Duodenal mucosa (tissue), 2 donors: ENCODE data around the gene CSPG4.

Experiments
- H3K27ac ChIP-seq: one replicate; pipeline ENCODE4 v1.7.0; 2013; ENCODE audit warnings: low read depth, low read length
- H3K27me3 ChIP-seq, 2 donors: one replicate each; pipeline ENCODE4 v1.7.0; 2013; ENCODE audit warnings: low read length in 2 of 2, control low read depth in 1 of 2; ENCODE audit not compliant: insufficient read depth in 2 of 2, control insufficient read depth in 1 of 2
- H3K36me3 ChIP-seq, 2 donors: one replicate each; pipeline ENCODE4 v1.7.0; 2013; ENCODE audit warnings: low read length in 2 of 2, control low read depth in 1 of 2; ENCODE audit not compliant: insufficient read depth in 2 of 2, control insufficient read depth in 1 of 2
- H3K4me1 ChIP-seq, 2 donors: one replicate each; pipeline ENCODE4 v1.7.0; 2013; ENCODE audit warnings: low read length in 2 of 2, control low read depth in 1 of 2; ENCODE audit not compliant: insufficient read depth in 2 of 2, control insufficient read depth in 1 of 2
- H3K4me3 ChIP-seq, 2 donors: one replicate each; pipeline ENCODE4 v1.7.0; 2013; ENCODE audit warnings: low read length in 2 of 2, low read depth in 1 of 2
- H3K9ac ChIP-seq, 2 donors: one replicate each; pipeline ENCODE4 v1.7.0; 2013; ENCODE audit warnings: low read length in 2 of 2, low read depth in 1 of 2
- H3K9me3 ChIP-seq, 2 donors: one replicate each; pipeline ENCODE4 v1.7.0; 2013; ENCODE audit warnings: low read length in 2 of 2, control low read depth in 1 of 2; ENCODE audit not compliant: control insufficient read depth in 1 of 2

CSPG4 gene

DNA sequence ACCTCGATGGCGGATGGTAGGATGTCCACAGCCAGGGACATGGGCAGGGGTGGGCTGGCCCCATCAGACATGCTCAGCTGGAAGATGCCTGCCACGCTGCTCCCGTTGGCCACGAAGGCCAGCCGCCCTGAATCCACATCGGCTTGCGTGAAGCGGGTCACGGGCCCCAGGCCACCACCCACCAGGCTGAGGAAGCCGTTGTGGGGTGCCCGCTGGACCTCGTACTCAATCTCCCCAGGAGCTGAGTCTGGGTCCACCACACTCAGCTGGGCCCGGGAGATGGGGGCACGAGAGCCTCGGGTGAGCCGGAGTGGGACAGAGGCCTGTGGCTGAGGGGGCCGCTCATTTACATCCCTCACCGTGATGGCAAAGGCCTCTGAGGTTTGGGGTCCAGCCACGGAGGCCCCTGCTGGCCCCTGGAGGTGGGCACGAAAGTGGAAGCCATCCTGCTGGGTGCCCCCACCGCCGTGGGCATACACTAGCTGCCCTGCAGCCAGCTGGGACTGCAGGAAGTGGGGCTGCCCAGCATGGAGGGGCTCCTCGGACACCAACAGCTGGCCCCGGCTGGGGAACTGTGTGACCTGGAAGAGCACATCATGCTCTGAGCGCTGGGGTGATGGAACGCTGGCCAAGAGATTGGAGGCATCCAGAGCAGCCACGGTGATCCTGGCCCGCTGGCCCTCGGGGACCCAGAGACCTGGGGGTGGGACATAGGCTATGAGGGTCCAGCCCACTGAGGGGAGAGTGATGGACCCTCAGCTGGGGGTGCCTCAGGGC, 35.8 kb downstream of the CSPG4 start:
- no peak overlapping the region for H3K9ac ChIP-seq
- no peaks in the 10 kb centered on the region for H3K9me3 ChIP-seq
- no peak overlapping the region for H3K4me3 ChIP-seq
- H3K27ac ChIP-seq: no peak overlapping the region
- peaks cover 7 to 18% of the 10 kb centered on the region in 2 donors for H3K4me1 ChIP-seq
- no peaks in the 10 kb centered on the region for H3K27me3 ChIP-seq
- H3K36me3 ChIP-seq: no peaks in the 10 kb centered on the region

- Histone ChIP-seq H3K9me3 (no peaks in the 10 kb centered on the region), H3K27ac (no peak overlapping the region), H3K36me3 (no peaks in the 10 kb centered on the region), H3K27me3 (no peaks in the 10 kb centered on the region), H3K9ac (no peak overlapping the region), H3K4me1 (peaks cover 7 to 18% of the 10 kb centered on the region in 2 donors), H3K4me3 (no peak overlapping the region)
These were observed 36.9 kb downstream of the CSPG4 start for GRCh38 chr15:75675579-75676404.

DNA sequence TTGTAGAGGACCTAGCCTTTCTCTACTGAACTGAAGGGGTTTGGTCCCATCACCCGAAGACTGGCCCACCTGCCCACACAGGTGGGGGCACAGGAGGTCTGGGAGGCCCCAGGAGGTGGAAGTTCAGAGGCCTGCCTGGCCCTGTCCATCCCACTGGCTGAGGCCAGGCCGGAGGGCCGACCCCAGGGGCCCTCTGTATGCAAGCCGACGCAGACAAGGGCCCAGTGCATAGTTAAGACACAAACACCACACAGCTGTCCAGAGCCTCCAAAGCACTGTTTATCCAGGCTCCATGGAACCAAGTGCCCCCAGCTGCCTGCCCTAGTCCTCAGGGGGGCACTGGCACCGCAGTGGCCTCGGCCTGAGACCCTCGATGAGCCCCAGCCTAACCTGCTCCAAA, 38.3 kb downstream of the CSPG4 start:
- H3K4me1 ChIP-seq: peaks cover 7 to 18% of the 10 kb centered on the region in 2 donors
- H3K27me3 ChIP-seq: no peaks in the 10 kb centered on the region
- no peak overlapping the region for H3K9ac ChIP-seq
- no peaks in the 10 kb centered on the region for H3K9me3 ChIP-seq
- H3K27ac ChIP-seq: no peak overlapping the region
- no peak overlapping the region for H3K4me3 ChIP-seq
- no peaks in the 10 kb centered on the region for H3K36me3 ChIP-seq

DNA sequence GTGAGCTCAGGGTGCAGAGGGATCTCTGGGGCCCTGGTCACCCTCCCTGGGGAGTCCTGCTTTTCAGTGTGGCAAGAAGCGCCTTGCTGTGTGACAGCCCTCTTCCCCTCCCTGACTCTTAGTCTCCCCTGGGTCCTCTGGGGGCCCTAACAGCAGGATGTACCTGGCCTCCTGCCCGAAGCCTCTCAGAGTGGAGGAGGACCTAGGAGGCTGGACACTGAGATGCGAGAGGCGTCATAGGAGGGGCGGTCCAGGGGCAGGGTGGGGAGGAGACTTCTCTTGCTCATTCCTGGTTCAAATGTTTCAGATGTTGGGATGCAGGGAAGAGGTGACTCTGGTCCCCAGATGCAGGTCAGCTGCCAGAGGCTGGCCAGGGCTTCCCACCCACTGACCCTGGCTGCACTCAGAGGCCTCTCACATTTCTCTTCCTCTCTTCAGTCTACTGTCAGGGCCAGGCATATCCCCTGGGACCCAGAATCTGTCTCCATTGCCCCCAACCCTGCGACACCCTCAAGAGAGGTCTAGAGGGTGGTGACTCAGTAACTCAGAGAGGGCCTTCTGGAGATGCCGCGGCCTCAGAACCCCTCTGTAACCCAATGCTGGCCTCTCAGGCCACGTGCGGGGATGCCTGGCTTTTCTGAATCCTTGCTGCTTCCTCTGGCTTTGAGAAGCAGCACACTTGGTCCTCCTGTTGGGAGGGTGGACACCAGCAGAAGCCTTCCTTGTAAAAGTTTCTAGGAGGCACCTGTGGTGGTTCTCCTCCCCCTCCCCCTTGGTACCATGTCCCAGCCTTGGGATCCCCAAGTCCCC, 39.0 kb downstream of the CSPG4 start:
- Histone ChIP-seq H3K9me3 (no peaks in the 10 kb centered on the region), H3K9ac (peak overlapping the region in 1 of 2 donors; percentile 18), H3K4me1 (peaks cover 7 to 18% of the 10 kb centered on the region in 2 donors), H3K4me3 (no peak overlapping the region), H3K36me3 (no peaks in the 10 kb centered on the region), H3K27me3 (no peaks in the 10 kb centered on the region), H3K27ac (no peak overlapping the region)

GRCh38 chr15:75672646-75673425, 39.8 kb downstream of the CSPG4 start:
- peaks cover 7 to 15% of the 10 kb centered on the region in 2 donors for H3K4me1 ChIP-seq
- no peak overlapping the region for H3K4me3 ChIP-seq
- H3K36me3 ChIP-seq: no peaks in the 10 kb centered on the region
- H3K27me3 ChIP-seq: no peaks in the 10 kb centered on the region
- H3K9ac ChIP-seq: peak overlapping the region in 1 of 2 donors; percentile 18
- H3K9me3 ChIP-seq: no peaks in the 10 kb centered on the region
- H3K27ac ChIP-seq: no peak overlapping the region

DNA sequence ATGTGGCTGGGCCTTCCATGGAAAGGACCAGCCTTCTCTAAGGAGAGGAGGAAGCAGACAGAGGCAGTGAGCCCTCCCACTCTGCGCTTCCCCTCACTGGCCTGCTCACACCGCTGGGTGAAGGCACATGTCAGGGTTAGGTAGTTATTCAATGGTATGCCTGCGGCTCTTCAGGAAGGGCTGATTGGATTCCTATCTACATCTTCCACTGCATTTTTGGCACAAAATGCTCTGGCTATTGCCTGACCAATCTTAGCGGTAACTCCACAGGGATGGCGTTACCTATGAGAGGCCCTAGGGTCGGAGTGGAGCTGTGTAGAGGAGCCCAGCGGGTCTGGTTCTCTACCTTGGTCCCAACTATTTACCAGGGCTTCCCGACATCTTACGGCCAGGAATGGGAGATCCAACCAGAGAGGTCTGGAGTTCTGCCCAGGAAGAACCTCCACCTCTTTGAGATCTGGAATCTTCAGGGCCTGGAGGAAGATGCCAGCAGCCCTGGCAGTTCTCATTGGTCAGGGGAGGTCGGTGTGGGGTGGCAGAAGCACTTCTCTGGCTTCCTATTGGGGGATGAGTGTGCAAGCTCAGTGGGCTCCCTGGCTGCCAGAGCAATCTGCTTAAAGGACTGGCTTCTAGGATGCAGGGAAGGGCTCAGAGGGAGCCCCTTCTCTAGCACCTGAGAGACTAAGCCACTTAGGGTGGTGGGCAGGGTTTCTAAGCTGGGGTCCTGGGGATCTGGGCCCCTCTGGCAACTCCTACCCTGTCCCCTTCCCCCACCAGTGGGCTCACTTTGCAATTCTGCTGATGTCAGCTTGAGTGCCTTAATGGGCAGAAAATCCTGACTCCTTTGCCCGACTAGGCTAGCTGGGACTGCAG, 40.7 kb downstream of the CSPG4 start:
- no peaks in the 10 kb centered on the region for H3K9me3 ChIP-seq
- H3K27ac ChIP-seq: no peak overlapping the region
- H3K9ac ChIP-seq: no peak overlapping the region
- no peaks in the 10 kb centered on the region for H3K36me3 ChIP-seq
- H3K4me1 ChIP-seq: peaks cover 11 to 16% of the 10 kb centered on the region in 2 donors
- H3K4me3 ChIP-seq: no peak overlapping the region
- no peaks in the 10 kb centered on the region for H3K27me3 ChIP-seq

GRCh38 chr15:75669879-75670212, 42.8 kb downstream of the CSPG4 start:
- H3K9me3 ChIP-seq: no peaks in the 10 kb centered on the region
- H3K9ac ChIP-seq: no peak overlapping the region
- H3K27me3 ChIP-seq: no peaks in the 10 kb centered on the region
- no peak overlapping the region for H3K4me3 ChIP-seq
- no peaks in the 10 kb centered on the region for H3K36me3 ChIP-seq
- no peak overlapping the region for H3K27ac ChIP-seq
- H3K4me1 ChIP-seq: peaks cover 18 to 27% of the 10 kb centered on the region in 2 donors

DNA sequence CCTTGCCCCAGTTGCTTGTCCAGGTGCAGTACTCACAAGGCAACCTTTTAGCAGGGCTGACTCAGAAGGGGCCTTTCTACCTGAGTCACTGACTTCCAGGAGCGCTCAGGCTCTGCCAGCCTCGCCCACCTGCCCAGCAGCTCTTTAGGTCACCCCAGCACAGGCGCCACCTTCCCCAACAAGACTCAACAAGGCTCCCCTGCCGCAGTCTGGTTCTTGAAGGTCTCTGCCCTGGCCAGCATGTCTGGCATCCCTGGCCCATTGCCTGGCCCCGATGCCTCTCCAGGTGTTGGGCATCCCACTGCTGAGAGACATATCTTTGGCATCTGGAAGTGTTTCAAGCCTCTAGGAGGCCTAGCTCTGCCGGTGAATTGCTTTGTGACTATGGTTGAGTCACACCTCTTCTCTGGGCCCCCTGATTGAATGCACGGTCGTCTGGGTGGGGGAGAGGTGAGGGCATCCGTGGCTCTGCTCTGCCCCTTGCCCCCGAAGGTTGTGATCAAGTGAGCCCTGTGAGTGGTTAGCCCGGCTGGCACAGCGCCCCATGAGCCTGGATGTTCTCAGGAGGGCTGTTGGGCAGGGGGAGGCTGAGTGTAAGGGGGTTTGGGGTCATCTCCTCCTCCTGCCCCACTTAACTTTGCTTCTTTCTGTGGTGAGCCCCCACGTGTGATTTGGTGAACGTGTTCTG, 43.3 kb downstream of the CSPG4 start:
- Histone ChIP-seq H3K9ac (no peak overlapping the region), H3K27ac (no peak overlapping the region), H3K4me3 (no peak overlapping the region), H3K27me3 (no peaks in the 10 kb centered on the region), H3K4me1 (peaks cover 23 to 32% of the 10 kb centered on the region in 2 donors), H3K36me3 (no peaks in the 10 kb centered on the region), H3K9me3 (no peaks in the 10 kb centered on the region)
